Liver (tissue), 9 donors: ENCODE data around the gene GSE1. TPM values are rescaled to one million over a fixed set of nuclear protein-coding genes. Genes with fewer than 3 reads are reported as not detected.

Experiments used
- DNase-seq: peaks from one replicate; pipeline ENCODE4 v3.0.0-alpha.2; 2017; ENCODE audit warnings: low spot score
- H3K27ac ChIP-seq, 2 donors: one replicate each; pipeline ENCODE4 v1.7.0; 2013; ENCODE audit warnings: inconsistent platforms in 2 of 2, low read length in 2 of 2, control low read depth in 1 of 2, low read depth in 1 of 2, mild to moderate bottlenecking in 1 of 2
- H3K27me3 ChIP-seq, 4 donors: one replicate each; pipeline versions ENCODE4 v1.6.1 to v1.7.0; 2013; ENCODE audit warnings: low read length in 3 of 4, inconsistent platforms in 1 of 4, mild to moderate bottlenecking in 1 of 4, moderate library complexity in 1 of 4; ENCODE audit not compliant: control insufficient read depth in 4 of 4, insufficient read depth in 4 of 4
- H3K36me3 ChIP-seq, 4 donors: one replicate each; pipeline versions ENCODE4 v1.6.1 to v1.7.0; 2013; ENCODE audit warnings: low read length in 3 of 4, mild to moderate bottlenecking in 3 of 4, low read depth in 1 of 4, moderate library complexity in 1 of 4; ENCODE audit not compliant: control insufficient read depth in 4 of 4, insufficient read depth in 3 of 4
- H3K4me1 ChIP-seq, 4 donors: one replicate each; pipeline versions ENCODE4 v1.6.1 to v1.7.0; 2013; ENCODE audit warnings: low read length in 3 of 4, mild to moderate bottlenecking in 3 of 4, moderate library complexity in 1 of 4; ENCODE audit not compliant: control insufficient read depth in 4 of 4, insufficient read depth in 4 of 4
- H3K4me3 ChIP-seq, 3 donors: one replicate each; pipeline versions ENCODE4 v1.6.1 to v1.7.0; 2013; ENCODE audit warnings: low read length in 3 of 3, control low read depth in 1 of 3, low read depth in 1 of 3, mild to moderate bottlenecking in 1 of 3
- H3K9ac ChIP-seq, 2 donors: one replicate each; pipeline ENCODE4 v1.7.0; 2013; ENCODE audit warnings: low read length in 2 of 2, mild to moderate bottlenecking in 2 of 2, moderate library complexity in 2 of 2, control low read depth in 1 of 2, low read depth in 1 of 2
- H3K9me3 ChIP-seq, 4 donors: one replicate each; pipeline versions ENCODE4 v1.6.1 to v1.7.0; 2013; ENCODE audit warnings: low read length in 3 of 4; ENCODE audit not compliant: control insufficient read depth in 4 of 4
- ATF3 ChIP-seq: IDR thresholded peaks from 2 replicates; pipeline ENCODE4 v1.6.1; 2016; ENCODE audit warnings: antibody characterized with exemption
- EGR1 ChIP-seq, 2 donors: IDR thresholded peaks; 2 replicates each; pipeline ENCODE4 v1.6.1; 2016 to 2018; ENCODE audit warnings: antibody characterized with exemption in 2 of 2, low read depth in 2 of 2
- FOXA1 ChIP-seq: IDR thresholded peaks from 2 replicates; pipeline ENCODE4 v1.6.1; 2016; ENCODE audit warnings: antibody characterized with exemption
- FOXA2 ChIP-seq: IDR thresholded peaks from 2 replicates; pipeline ENCODE4 v1.6.1; 2016; ENCODE audit warnings: antibody characterized with exemption
- MAX ChIP-seq: IDR thresholded peaks from 2 replicates; pipeline ENCODE4 v1.6.1; 2016; ENCODE audit warnings: antibody characterized with exemption
- NR2F2 ChIP-seq: IDR thresholded peaks from 2 replicates; pipeline ENCODE4 v1.6.1; 2016; ENCODE audit warnings: antibody characterized with exemption
- RAD21 ChIP-seq, 2 donors: IDR thresholded peaks; 2 replicates each; pipeline ENCODE4 v1.6.1; 2016; ENCODE audit warnings: antibody characterized with exemption in 2 of 2, mild to moderate bottlenecking in 2 of 2
- SP1 ChIP-seq: IDR thresholded peaks from 2 replicates; pipeline ENCODE4 v1.6.1; 2018; ENCODE audit warnings: antibody characterized with exemption, mild to moderate bottlenecking
- TAF1 ChIP-seq: conservative IDR thresholded peaks from 2 replicates; pipeline ENCODE4 v1.6.1; 2016; ENCODE audit warnings: antibody characterized with exemption, mild to moderate bottlenecking
- YY1 ChIP-seq: IDR thresholded peaks from 2 replicates; pipeline ENCODE4 v1.6.1; 2016; ENCODE audit warnings: antibody characterized with exemption, mild to moderate bottlenecking
- ZBTB33 ChIP-seq: IDR thresholded peaks from 2 replicates; pipeline ENCODE4 v1.6.1; 2016; ENCODE audit warnings: antibody characterized with exemption
- WGBS: extraction: QIAGEN DNeasy Blood & Tissue Kit; methylation state at CpG from one replicate; pipeline ENCODE4 v1.1.7; 2013; 5-methylcytosine and 5-hydroxymethylcytosine counted together
- polyA plus RNA-seq, 2 donors: library from polyadenylated mRNA; stranded (reverse) in 1 of 2; unstranded in 1 of 2; fragments of 200-250 nt in 1 of 2; fragments of >200 nt in 1 of 2; fragmentation: Nextera tagmentation in 1 of 2; extraction: Ambion mirVana in 1 of 2; gene quantifications; one replicate each; pipeline versions ENCODE4 v1.2.1 to v1.2.3, GENCODE V29; 2013 to 2015
- total RNA-seq, 2 donors: library from RNA; depleted of rRNA; stranded (reverse); fragments of >200 nt; gene quantifications; one replicate each; pipeline ENCODE4 v1.2.3, GENCODE V29; 2014
- donor health status: healthy.
- donor health status: healthy.
- donor health status: healthy.
- donor health status: healthy.
- donor health status: healthy.

GSE1 gene
- total and polyA plus RNA-seq, 4 donors, result 9.9 to 37.7 (median 25.2) TPM

- Histone ChIP-seq H3K9ac (no peak overlapping the region), H3K27me3 (no peaks in the 10 kb centered on the region), H3K27ac (no peak overlapping the region), H3K9me3 (peaks cover 0 to 5% (median 0%) of the 10 kb centered on the region in 4 donors), H3K4me3 (no peak overlapping the region), H3K36me3 (no peaks in the 10 kb centered on the region), H3K4me1 (no peaks in the 10 kb centered on the region)
- no peak for TF ChIP-seq NR2F2
- DNase-seq, result no peak
- 92% methylated on average over 9 of the region's 9 CpGs for WGBS
Observed at GRCh38 chr16:85710732-85711131, 97.6 kb downstream of the GSE1 start.

- DNase-seq, result no peak
- H3K9me3 ChIP-seq, result peaks cover 0 to 5% (median 0%) of the 10 kb centered on the region in 4 donors
- H3K4me1 ChIP-seq, result no peaks in the 10 kb centered on the region
- 93% methylated on average over 6 of the region's 6 CpGs for WGBS
- H3K4me3 ChIP-seq, result no peak overlapping the region
- H3K36me3 ChIP-seq, result no peaks in the 10 kb centered on the region
- H3K27ac ChIP-seq, result no peak overlapping the region
- H3K9ac ChIP-seq, result no peak overlapping the region
- TF ChIP-seq FOXA2 (no peak), TAF1 (no peak), FOXA1 (no peak), EGR1 (IDR thresholded peaks at IDR 0.05; ENCODE audit: low read depth in 2 of 2) (no peak), RAD21 (IDR thresholded peaks at IDR 0.05) (no peak), ZBTB33 (no peak), ATF3 (no peak), YY1 (no peak), SP1 (no peak)
- no peaks in the 10 kb centered on the region for H3K27me3 ChIP-seq
Observed at GRCh38 chr16:85711982-85712587, 99.0 kb downstream of the GSE1 start.

GRCh38 chr16:85712801-85713200, 99.7 kb downstream of the GSE1 start:
- WGBS, result 72% methylated on average over 9 of the region's 9 CpGs
- H3K27me3 ChIP-seq, result no peaks in the 10 kb centered on the region
- no peaks in the 10 kb centered on the region for H3K36me3 ChIP-seq
- no peak overlapping the region for H3K9ac ChIP-seq
- H3K27ac ChIP-seq, result no peak overlapping the region
- peaks cover 0 to 5% (median 0%) of the 10 kb centered on the region in 4 donors for H3K9me3 ChIP-seq
- H3K4me1 ChIP-seq, result peaks cover 0 to 6% (median 3%) of the 10 kb centered on the region in 4 donors
- H3K4me3 ChIP-seq, result no peak overlapping the region
- DNase-seq, result no peak
- no peak for TF ChIP-seq MAX
